Activated naive CD8-positive, alpha-beta T cell treated with anti-CD3 and anti-CD28 coated beads, Interleukin-2, amount 50 U/mL, for 16 hours (primary cell): Measurements from ENCODE around the gene METTL27.
"Not testable (repeated sequence)": the region's sequence is repeated elsewhere in the genome, so short reads cannot be mapped to it uniquely, and the experiment has no call there.

Experiments used
- DNase-seq: peaks from one replicate; pipeline ENCODE4 v3.0.0-alpha.2; 2020; ENCODE audit warnings: low read depth, low spot score

The METTL27 gene

DNA sequence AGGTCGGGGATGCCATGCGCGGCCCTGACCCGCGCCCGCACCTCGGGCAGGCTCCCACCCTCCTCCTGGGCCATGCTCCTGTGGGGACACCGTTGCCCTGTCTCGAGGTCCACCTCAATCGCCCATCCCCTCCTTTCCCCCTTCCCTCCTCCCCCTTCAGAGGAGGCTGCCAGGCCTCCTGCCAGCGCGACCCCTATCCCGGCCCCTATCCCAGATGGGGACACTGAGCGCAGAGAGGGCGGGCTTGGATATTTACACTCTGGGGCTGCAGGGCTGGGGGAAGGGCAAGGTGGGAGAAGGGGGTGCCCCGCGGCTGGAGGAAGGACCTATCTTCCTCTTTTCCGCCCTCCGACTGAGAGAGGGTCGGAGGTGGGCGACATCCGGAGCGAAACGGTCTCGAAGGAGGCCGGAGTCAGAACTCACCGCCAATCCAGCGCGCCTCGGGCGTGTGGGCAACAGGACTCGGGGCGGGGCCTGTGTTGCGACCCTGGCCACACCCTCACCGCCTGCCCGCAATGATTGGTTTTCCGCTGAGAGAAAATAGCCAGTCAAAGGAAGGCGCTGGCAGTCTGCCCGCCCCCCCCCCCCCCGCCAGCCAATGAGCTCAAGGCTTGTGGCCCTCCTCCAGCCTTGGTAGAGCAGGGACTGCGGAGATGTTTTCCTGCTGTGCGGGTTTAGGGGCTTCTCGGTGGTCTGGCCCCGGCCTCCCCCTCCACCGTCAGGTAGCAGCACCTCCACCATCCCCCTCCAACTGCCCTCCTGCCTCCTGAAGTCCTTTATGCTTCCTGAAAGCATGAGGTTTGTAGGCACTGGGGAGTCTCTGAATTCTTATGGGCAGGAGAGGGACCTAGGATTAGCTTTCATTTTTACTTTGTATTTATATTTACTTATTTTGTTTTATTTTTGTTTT is at the start of gene METTL27:
Gene METTL27 (minus strand): TSS at position 450 of the 910 bp plus-strand sequence. CDS start 376 bp downstream, at position 74.
- peak; percentile 78 for DNase-seq

GRCh38 chr7:73891178-73891885 is 49.0 kb upstream of the METTL27 start:
- no peak for DNase-seq

GRCh38 chr7:73890555-73891147 is 48.3 kb upstream of the METTL27 start:
- DNase-seq, result no peak

DNA sequence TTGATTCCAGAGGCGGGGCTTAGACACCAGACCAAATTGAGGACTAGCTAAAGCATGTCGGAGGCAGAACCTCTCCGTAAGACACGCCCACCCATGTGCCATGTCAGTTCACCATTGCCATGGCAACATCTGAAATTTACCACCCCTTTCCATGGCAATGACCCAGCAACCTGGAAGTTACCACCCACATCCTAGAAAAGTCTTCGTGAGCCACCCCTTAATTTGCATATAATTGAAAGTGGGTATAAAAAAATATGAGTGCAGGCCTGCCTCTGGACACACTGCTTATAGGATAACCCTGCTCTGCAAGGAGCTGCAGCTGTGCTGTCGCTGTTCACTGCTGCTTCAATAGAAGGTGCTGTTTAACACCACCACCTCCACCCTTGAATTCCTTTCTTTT is 46.6 kb upstream of the METTL27 start:
- no peak for DNase-seq

DNA sequence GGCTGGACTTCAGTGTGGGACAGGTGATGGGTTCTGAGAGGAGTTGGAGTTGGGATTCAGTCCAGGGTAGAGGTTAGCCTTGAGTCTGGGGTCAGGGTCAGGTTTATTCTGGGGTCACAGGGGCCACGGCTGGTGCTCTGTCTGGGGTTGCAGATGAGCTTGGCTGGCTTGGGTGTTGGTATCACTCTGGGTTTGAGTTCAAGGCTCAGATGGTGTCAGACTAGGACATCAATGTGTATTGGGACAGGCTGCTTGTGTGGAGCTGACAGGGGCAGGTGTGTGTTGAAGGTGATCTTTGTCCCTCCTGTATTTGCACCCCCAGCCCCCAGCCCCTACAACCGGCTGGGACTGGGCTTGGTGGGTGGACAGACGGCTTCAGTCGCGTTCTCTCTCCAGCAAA is 45.4 kb upstream of the METTL27 start:
- DNase-seq, result no peak

DNA sequence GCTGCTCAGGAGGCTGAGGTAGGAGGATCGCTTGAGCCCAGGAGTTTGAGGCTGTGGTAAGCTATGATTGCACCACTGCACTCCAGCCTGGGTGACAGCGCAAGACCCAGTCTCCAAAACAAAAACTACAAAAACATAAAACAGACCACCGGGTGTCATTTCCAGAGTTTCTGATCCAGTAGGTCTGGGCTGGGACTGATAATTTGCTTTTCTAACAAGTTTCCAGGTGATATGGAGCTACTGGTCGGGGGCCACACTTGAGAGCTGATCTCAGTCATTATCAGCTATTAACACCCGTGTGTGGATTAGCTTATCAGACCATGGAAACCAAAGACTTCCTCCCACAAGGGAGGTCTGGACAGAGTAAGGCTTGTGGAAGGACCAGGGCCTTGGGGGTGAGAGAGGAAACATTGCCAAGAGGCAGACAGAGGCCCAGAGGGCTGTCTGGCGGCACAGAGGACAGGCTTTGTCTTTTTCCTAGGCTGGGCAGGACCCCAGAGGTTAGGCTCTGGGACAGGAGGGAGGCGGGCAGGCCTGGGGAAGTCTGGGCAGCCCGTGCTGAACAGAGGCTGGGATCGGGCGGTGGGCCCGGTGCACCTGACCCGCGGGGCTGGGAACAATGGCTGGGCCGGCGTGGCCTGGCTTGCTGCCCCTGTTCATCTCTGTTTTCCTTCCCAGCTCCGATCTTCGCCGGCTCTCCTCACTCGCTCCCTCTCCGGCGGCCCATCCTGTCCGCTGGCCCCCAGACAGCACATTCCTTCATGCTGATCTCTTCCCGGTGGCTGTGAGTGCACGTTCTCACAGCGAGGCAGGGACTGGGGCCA is 43.9 kb upstream of the METTL27 start:
- DNase-seq, result no peak

DNA sequence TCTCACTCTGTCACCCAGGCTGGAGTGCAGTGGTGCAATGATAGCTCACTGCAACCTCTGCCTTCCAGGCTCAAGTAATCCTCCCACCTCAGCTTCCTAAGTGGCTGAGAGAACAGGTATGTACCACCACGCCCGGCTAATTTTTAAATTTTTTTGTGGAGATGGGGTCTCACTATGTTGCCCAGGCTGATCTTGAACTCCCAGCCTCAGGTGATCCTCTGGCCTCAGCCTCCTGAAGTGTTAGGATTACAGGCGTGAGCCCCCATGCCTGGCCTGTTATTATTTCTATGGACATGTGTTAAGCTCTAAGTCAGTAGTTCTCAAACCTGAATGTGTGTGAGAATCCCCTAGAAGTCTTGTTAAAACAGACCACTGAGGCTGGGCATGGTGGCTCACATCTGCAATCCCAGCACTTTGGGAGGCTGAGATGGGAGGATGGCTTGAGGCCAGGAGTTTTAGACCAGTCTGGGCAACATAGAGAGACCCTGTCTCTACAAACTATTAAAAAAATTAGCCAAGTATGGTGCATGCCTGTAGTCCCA is 43.2 kb upstream of the METTL27 start:
- DNase-seq, result no peak

- not testable (repeated sequence) for DNase-seq
Observed at GRCh38 chr7:73884867-73885422, 42.6 kb upstream of the METTL27 start.

- DNase-seq, result no peak
Observed at GRCh38 chr7:73882047-73882402, 39.7 kb upstream of the METTL27 start.

- DNase-seq, result no peak
Observed at GRCh38 chr7:73881352-73882046, 39.2 kb upstream of the METTL27 start.

GRCh38 chr7:73880755-73881328 is 38.5 kb upstream of the METTL27 start:
- no peak for DNase-seq

DNA sequence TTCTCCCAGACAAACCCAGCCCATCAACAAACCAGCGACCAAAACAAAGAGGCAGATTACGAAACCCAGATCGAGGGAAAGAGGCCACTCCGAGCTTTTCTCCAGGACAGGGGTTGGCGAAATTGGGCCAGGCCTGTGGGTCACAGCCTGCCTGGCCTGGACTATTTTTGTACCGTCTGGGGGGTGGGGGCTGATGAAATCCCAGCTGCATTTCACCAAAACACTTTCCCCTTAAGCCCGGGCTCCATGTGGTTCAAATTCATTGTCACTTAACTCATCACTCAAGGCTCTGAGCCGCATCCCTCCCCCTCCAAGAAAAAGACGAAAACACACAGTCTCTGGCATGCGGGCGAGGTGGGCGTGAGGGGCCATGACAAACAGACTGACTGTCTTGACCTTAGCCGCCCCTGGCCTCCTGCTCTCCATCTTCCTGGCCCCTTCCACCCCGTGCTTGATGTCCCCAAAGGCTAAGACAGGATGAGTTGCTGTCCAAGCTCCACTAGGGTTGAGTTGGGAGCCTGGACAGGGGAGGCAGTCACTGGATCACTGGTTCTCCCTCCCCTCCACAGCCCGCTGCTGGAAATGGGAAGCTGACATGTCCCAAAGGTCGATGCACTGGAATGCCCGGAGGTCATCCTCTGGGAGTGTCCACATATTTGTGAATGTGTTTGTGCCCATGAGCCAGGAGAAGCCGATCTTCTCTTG is 37.8 kb upstream of the METTL27 start:
- DNase-seq, result no peak

GRCh38 chr7:73876973-73877372 is 34.7 kb upstream of the METTL27 start:
- no peak for DNase-seq

GRCh38 chr7:73876361-73876760 is 34.0 kb upstream of the METTL27 start:
- DNase-seq, result no peak

- no peak for DNase-seq
Observed at GRCh38 chr7:73872056-73872908, 30.0 kb upstream of the METTL27 start.

DNA sequence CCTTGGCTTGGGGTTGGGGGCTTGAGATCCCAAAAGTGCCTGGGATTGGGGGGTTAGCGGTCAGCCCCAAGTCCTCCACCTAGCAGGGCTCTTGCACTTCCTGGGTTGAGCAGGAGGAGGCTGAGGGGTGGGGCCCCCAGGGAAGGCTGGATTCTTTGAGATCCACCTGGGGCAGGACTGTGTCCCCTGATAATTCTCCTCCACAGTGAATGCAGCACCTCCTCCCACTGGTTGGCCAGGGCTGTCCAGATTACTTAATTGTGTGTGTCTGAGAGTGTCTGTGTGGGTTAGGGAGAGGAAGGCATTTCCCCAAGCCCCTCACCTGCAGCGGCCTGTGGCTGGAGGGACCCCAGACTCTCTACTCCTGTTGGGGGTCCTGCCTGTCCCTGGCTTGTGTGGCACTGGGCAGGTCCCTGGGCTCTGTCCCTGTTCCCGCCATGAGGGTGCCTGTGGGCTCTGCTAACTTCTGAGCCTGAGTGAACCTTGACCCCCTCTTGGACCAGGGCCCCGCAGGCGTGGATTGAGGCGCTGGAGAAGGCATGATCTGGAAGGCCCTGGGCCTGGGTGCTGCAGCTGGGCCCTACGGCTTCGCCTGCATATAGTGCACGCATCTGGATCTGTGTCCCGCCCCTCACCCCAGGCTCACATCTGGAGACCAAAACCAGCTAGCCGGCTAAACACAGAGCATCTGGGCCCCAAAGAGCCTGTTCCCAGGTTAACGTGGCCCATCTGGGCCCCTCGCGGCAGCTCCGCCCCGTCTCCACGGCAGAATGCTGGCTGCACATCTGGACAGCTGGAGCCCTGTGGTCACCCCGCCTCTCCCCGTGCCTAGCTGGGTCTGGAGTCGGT is 29.1 kb upstream of the METTL27 start:
- no peak for DNase-seq

DNA sequence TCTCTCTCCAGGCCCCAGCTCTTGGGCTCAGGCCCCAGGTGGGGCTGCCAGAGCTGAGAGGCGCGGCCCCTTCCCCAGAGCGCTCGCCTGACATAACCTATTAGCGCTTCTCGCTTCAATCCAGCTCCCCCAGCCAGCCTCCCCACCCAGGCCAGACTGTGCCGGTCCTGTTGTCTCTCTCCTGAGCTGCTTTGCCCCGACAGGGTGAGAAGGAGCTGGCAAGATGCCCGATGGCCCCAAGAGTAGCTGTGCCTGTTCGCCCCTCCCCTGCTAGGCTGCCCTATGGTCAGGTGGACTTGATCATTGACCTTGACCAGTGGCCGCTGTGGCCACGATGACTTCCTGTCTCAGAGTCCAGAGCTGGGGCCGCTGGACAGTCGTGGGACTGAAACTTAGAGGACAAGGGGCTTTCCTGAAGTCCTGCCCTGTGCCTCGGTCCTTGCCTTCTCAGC is 27.8 kb upstream of the METTL27 start:
- DNase-seq, result no peak
